ENCODE data around the gene ZNF362.

ZNF362 gene

GRCh38 chr1:33311706-33312412 lies 55.6 kb downstream of the ZNF362 start:
- no peak for DNase-seq

- no peak for DNase-seq
Measured at GRCh38 chr1:33312413-33312749, 56.1 kb downstream of the ZNF362 start.

- DNase-seq = no peak
Measured at GRCh38 chr1:33314416-33314815, 58.1 kb downstream of the ZNF362 start.

- DNase-seq = no peak
Measured at GRCh38 chr1:33316601-33317000, 60.3 kb downstream of the ZNF362 start.

- no peak for DNase-seq
Measured at GRCh38 chr1:33317354-33317753, 61.1 kb downstream of the ZNF362 start.

- no peak for DNase-seq
Measured at GRCh38 chr1:33317946-33318345, 61.7 kb downstream of the ZNF362 start.

GRCh38 chr1:33319186-33319948 lies 63.1 kb downstream of the ZNF362 start:
- DNase-seq = no peak

GRCh38 chr1:33319949-33320618 lies 63.8 kb downstream of the ZNF362 start:
- DNase-seq = no peak

GRCh38 chr1:33320619-33321165 lies 64.4 kb downstream of the ZNF362 start, which contains the start of gene A3GALT2:
Gene A3GALT2 (minus strand): TSS chr1:33321098. CDS start chr1:33321098, 0 bp downstream.
- DNase-seq = no peak

- DNase-seq = no peak
Measured at GRCh38 chr1:33321178-33321577, 64.9 kb downstream of the ZNF362 start.

- DNase-seq = no peak
Measured at GRCh38 chr1:33322109-33322508, 65.8 kb downstream of the ZNF362 start.

- no peak for DNase-seq
Measured at GRCh38 chr1:33322870-33323585, 66.7 kb downstream of the ZNF362 start.

GRCh38 chr1:33323663-33324477 lies 67.6 kb downstream of the ZNF362 start:
- no peak for DNase-seq

GRCh38 chr1:33324677-33325575 lies 68.6 kb downstream of the ZNF362 start:
- no peak for DNase-seq

- DNase-seq = no peak
Measured at GRCh38 chr1:33326785-33327184, 70.5 kb downstream of the ZNF362 start.

- DNase-seq = no peak
Measured at GRCh38 chr1:33327587-33328325, 71.5 kb downstream of the ZNF362 start.

- DNase-seq = no peak
Measured at GRCh38 chr1:33328817-33329216, 72.5 kb downstream of the ZNF362 start.

GRCh38 chr1:33329600-33330305 lies 73.5 kb downstream of the ZNF362 start:
- no peak for DNase-seq

GRCh38 chr1:33330361-33330890 lies 74.1 kb downstream of the ZNF362 start:
- DNase-seq = no peak

Data from Kasumi-1 (cell line).